HG03139 (cell line): ENCODE data around the gene DLGAP4.

ENCODE experiments used
- ATAC-seq: cut with Tn5 transposase; IDR thresholded peaks from one replicate; pipeline ENCODE4 v1.9.1; 2021; ENCODE audit not compliant: unreplicated experiment

The DLGAP4 gene

GRCh38 chr20:36308353-36308752 lies 2.2 kb downstream of the DLGAP4 start:
- no peak for ATAC-seq

GRCh38 chr20:36308986-36309385 lies 2.8 kb downstream of the DLGAP4 start:
- no peak for ATAC-seq

GRCh38 chr20:36309643-36310042 lies 3.5 kb downstream of the DLGAP4 start:
- ATAC-seq = no peak

GRCh38 chr20:36310215-36310981 lies 4.3 kb downstream of the DLGAP4 start:
- ATAC-seq = no peak

- ATAC-seq = no peak
Observed at GRCh38 chr20:36311141-36311853, 5.2 kb downstream of the DLGAP4 start.

- no peak for ATAC-seq
Observed at GRCh38 chr20:36311854-36312723, 6.0 kb downstream of the DLGAP4 start.

- ATAC-seq = no peak
Observed at GRCh38 chr20:36312724-36313441, 6.7 kb downstream of the DLGAP4 start.

GRCh38 chr20:36313476-36313875 lies 7.3 kb downstream of the DLGAP4 start:
- ATAC-seq = no peak

GRCh38 chr20:36313926-36314325 lies 7.8 kb downstream of the DLGAP4 start:
- no peak for ATAC-seq

GRCh38 chr20:36314734-36315544 lies 8.8 kb downstream of the DLGAP4 start:
- ATAC-seq = no peak

GRCh38 chr20:36315545-36316351 lies 9.6 kb downstream of the DLGAP4 start:
- no peak for ATAC-seq

GRCh38 chr20:36317675-36318074 lies 11.5 kb downstream of the DLGAP4 start:
- no peak for ATAC-seq

- no peak for ATAC-seq
Observed at GRCh38 chr20:36318166-36318565, 12.0 kb downstream of the DLGAP4 start.

- ATAC-seq = no peak
Observed at GRCh38 chr20:36319356-36320260, 13.5 kb downstream of the DLGAP4 start.

GRCh38 chr20:36320261-36320897 lies 14.2 kb downstream of the DLGAP4 start:
- ATAC-seq = no peak

GRCh38 chr20:36320898-36321695 lies 15.0 kb downstream of the DLGAP4 start:
- no peak for ATAC-seq

GRCh38 chr20:36322131-36322530 lies 16.0 kb downstream of the DLGAP4 start:
- ATAC-seq = no peak
